Stimulated activated CD4-positive, alpha-beta T cell treated with anti-CD3 and anti-CD28 coated beads, Interleukin-4, amount 100 ng/mL, for 24 hours (primary cell): ENCODE measurements around the gene RAMP3.
"Not testable (repeated sequence)": the region's sequence is repeated elsewhere in the genome, so short reads cannot be mapped to it uniquely, and the experiment has no call there.

Source experiments
- DNase-seq: peaks from one replicate; pipeline ENCODE4 v3.0.0-alpha.2; 2020

RAMP3 gene

GRCh38 chr7:45199506-45199905, 41.9 kb downstream of the RAMP3 start:
- no peak for DNase-seq

- DNase-seq = no peak
Measured at GRCh38 chr7:45202625-45203024, 45.0 kb downstream of the RAMP3 start.

GRCh38 chr7:45203036-45203435, 45.4 kb downstream of the RAMP3 start:
- DNase-seq = no peak

GRCh38 chr7:45203459-45203858, 45.9 kb downstream of the RAMP3 start:
- no peak for DNase-seq

GRCh38 chr7:45203936-45204445, 46.4 kb downstream of the RAMP3 start:
- no peak for DNase-seq

- DNase-seq = not testable (repeated sequence)
Measured at GRCh38 chr7:45206266-45206665, 48.7 kb downstream of the RAMP3 start.

- not testable (repeated sequence) for DNase-seq
Measured at GRCh38 chr7:45209909-45210308, 52.3 kb downstream of the RAMP3 start.

GRCh38 chr7:45211066-45211465, 53.5 kb downstream of the RAMP3 start:
- no peak for DNase-seq

- no peak for DNase-seq
Measured at GRCh38 chr7:45211958-45212357, 54.4 kb downstream of the RAMP3 start.

GRCh38 chr7:45212606-45213005, 55.0 kb downstream of the RAMP3 start:
- no peak for DNase-seq

GRCh38 chr7:45215601-45216062, 58.0 kb downstream of the RAMP3 start:
- DNase-seq = no peak

- no peak for DNase-seq
Measured at GRCh38 chr7:45216181-45216580, 58.6 kb downstream of the RAMP3 start.

- DNase-seq = no peak
Measured at GRCh38 chr7:45216622-45217165, 59.1 kb downstream of the RAMP3 start.

- no peak for DNase-seq
Measured at GRCh38 chr7:45217358-45217757, 59.8 kb downstream of the RAMP3 start.

GRCh38 chr7:45219130-45219529, 61.5 kb downstream of the RAMP3 start:
- DNase-seq = no peak

- no peak for DNase-seq
Measured at GRCh38 chr7:45219801-45220435, 62.3 kb downstream of the RAMP3 start.

- DNase-seq = no peak
Measured at GRCh38 chr7:45220846-45221618, 63.4 kb downstream of the RAMP3 start.

- DNase-seq = no peak
Measured at GRCh38 chr7:45221896-45222604, 64.5 kb downstream of the RAMP3 start.

GRCh38 chr7:45223078-45223477, 65.5 kb downstream of the RAMP3 start:
- no peak for DNase-seq

GRCh38 chr7:45223728-45224630, 66.4 kb downstream of the RAMP3 start:
- no peak for DNase-seq

- no peak for DNase-seq
Measured at GRCh38 chr7:45224832-45225231, 67.2 kb downstream of the RAMP3 start.

GRCh38 chr7:45225311-45225947, 67.8 kb downstream of the RAMP3 start:
- DNase-seq = no peak
